NOMO-1 (cell line): ENCODE measurements around the gene C19orf44.
"Not testable (repeated sequence)": the region's sequence is repeated elsewhere in the genome, so short reads cannot be mapped to it uniquely, and the experiment has no call there.

Source experiments
- DNase-seq, 2 experiments: peaks; one replicate each; lab custom pipeline; 2025; ENCODE audit not compliant: unreplicated experiment in 2 of 2; lab: John Stamatoyannopoulos, UW

The C19orf44 gene

GRCh38 chr19:16531380-16531669 lies 35.1 kb downstream of the C19orf44 start:
- no peak for DNase-seq

GRCh38 chr19:16532440-16533234 lies 36.4 kb downstream of the C19orf44 start:
- DNase-seq = no peak

- DNase-seq = no peak
These were observed 39.2 kb downstream of the C19orf44 start for GRCh38 chr19:16535381-16535780.

- DNase-seq = no peak
These were observed 39.9 kb downstream of the C19orf44 start for GRCh38 chr19:16536130-16536529.

GRCh38 chr19:16537111-16537510 lies 40.9 kb downstream of the C19orf44 start:
- DNase-seq = no peak

- DNase-seq = no peak
These were observed 44.8 kb downstream of the C19orf44 start for GRCh38 chr19:16540948-16541347.

DNA sequence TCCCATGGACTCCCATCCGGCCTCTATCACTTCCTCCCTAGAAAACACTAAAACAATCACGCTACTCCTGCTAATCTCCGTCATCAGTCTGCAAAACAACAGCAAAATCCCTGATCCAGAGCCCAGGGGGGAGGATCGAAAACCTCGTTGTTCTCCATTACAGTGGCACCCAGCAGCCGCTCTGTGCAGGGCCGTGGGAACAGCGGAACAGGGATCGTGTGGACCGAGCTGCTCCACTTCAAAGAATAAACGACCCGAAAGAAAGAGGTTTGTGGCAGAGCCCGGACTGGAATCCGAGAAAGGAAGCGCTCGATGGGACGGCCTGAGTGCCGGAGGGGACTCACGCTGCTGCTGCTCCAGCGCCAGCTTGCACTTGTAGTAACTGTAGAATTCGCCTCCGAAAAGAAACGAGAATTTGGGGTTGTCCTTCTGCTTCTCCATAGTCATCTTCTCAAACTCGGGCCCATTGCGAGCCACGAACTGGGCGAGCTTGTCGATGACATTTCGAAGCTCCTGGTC lies 45.4 kb downstream of the C19orf44 start:
- DNase-seq = peak in 1 of 2 experiments; percentile 25

- peak; percentile 94 to 97 for DNase-seq
These were observed 46.1 kb downstream of the C19orf44 start, which contains the start of gene CHERP for GRCh38 chr19:16542045-16542909. Gene CHERP (minus strand): TSS chr19:16542437. CDS start chr19:16542378, 59 bp downstream.

GRCh38 chr19:16542910-16543472 lies 46.8 kb downstream of the C19orf44 start:
- no peak for DNase-seq

GRCh38 chr19:16543734-16544133 lies 47.5 kb downstream of the C19orf44 start:
- not testable (repeated sequence) for DNase-seq

DNA sequence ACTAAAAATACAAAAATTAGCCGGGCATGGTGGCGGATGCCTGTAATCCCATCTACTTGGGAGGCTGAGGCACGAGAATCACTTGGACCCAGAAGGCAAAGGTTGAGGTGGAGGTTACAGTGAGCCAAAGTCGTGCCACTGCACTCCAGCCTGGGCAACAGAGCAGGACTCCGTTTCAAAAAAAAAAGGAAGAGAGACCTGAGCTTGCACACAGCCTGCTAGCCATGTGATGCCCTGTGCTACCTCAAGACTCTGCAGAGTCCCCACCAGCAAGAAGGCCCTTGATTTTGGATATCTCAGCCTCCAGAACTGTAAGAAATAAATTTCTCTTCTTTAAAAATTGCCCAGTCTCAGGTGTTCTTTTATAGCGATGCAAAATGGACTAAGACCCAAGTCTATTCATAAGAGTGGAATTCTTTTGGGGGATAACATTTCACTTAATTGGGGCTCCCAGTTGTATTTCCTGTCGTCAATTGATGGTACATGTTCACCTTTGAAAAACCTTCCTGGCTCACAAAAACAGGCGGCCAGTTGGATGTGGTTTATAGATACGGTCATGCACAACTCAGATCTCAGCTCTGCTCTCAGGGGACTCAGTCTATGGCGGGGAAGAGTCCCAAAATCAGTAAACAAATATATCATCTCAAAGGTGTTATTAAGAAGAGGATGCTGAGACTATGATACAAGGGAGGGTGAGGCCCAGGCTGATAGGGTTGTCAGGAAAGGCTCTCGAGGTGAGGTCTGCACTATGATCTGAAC lies 48.5 kb downstream of the C19orf44 start:
- no peak for DNase-seq

GRCh38 chr19:16548956-16549355 lies 52.8 kb downstream of the C19orf44 start:
- no peak for DNase-seq

- DNase-seq = not testable (repeated sequence)
These were observed 55.7 kb downstream of the C19orf44 start for GRCh38 chr19:16551902-16552301.

DNA sequence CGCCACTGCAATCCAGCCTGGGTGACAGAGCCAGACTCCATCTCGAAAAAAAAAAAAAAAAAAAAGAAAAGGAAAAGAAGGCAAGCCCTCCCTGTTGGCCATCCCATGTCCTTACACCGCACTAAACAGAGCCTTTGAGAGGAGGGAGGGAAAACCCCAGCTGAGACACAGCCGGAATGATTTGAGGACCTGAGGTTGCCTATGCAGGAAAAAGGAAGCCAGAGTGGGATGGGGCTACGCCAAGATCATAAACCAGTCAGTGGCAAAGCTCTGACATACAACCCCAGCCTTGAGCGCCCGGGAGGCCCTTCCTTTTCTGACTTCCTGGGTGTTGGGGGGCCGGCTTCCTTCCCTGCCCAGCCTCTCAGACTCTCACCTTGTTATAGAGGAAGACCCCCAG lies 58.6 kb downstream of the C19orf44 start:
- DNase-seq = no peak

- no peak for DNase-seq
These were observed 63.6 kb downstream of the C19orf44 start for GRCh38 chr19:16559780-16560276.

GRCh38 chr19:16561382-16561781 lies 65.2 kb downstream of the C19orf44 start:
- no peak for DNase-seq

DNA sequence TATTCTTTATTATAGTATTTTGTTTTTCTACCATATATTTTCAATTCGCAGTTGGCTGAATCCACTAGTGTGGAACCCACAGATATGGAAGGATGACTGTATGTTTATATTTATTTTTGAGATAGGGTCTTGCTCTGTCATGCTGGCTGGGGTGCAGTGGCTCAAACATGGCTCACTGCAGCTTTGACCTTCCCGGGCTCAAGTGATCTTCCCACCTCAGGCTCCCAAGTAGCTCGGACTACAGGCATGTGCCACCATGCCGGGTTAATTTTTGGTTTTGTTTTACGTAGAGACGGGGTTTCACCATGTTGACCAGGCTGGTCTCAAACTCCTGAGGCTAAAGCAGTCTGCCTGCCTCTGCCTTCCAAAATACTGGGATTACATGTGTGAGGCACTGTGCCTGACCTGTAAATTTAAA lies 66.4 kb downstream of the C19orf44 start:
- no peak for DNase-seq

DNA sequence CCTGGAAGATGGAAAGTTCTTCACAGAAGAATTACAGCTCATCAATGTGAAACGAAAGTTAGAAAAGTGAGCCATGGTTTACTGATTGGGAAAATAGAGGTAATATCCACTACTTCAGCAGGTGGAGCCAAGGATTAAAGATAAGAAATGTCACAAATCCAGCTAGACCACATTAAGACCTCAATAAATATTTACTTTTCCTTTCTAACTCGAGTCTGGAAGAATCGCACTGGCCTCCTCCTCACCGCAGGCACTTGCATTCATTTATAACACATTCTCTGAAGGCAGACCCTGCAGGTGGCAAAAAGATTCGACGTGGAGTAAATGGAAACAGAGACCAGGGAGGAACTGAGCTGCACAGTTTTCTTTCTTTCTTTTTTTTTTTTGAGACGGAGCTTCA lies 68.6 kb downstream of the C19orf44 start:
- DNase-seq = no peak

DNA sequence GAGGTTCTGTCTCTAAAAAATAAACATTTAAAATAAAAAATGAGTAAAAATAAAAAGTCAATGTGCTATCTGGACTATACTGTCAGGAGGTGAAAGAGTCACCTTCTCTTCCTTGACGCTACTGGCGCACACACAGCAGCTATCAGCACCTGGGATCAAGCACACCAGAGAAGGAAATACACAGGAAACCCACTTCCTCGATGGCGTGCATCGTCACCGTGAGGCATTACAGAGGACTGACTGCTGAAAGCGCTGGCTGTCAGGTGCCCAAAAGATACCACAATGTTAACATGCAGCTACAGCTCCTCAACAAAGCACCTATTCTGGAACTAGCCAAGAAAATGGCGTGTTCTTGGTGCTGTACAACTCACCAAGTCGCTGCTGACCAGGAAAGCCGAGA lies 70.0 kb downstream of the C19orf44 start:
- DNase-seq = no peak

GRCh38 chr19:16566702-16567101 lies 70.5 kb downstream of the C19orf44 start:
- DNase-seq = no peak
